GM11168 (cell line): ENCODE measurements around the gene TEKT3.

Source experiments
- in situ Hi-C: fragments of 300-500 bp; cut with MboI; formaldehyde crosslinking; loops from one replicate; pipeline ENCODE4 v1.12.0; 2022; ENCODE audit warnings: low sequenced_read_pairs; ENCODE audit not compliant: unreplicated experiment

TEKT3 gene

GRCh38 chr17:15255713-15256454, 85.5 kb downstream of the TEKT3 start:
- in situ Hi-C loops: loop anchor here (10.0 to 25.0 kb wide), 2 partner anchors 249 to 731 kb away; partner anchors contain the start of genes TTC19 and ZSWIM7
